Measurements from ENCODE around the gene PPP2R2C. TPM values are rescaled to one million over a fixed set of nuclear protein-coding genes. Genes with fewer than 3 reads are reported as not detected.

PPP2R2C gene
- total RNA-seq, 1 donor from 2014 or later = 0.20 TPM

- no peak for DNase-seq (ENCODE audit: low read depth)
These were observed 180.6 kb downstream of the PPP2R2C start for GRCh38 chr4:6291784-6292297.

GRCh38 chr4:6290769-6291547 lies 181.5 kb downstream of the PPP2R2C start:
- DNase-seq (ENCODE audit: low read depth) = no peak

DNA sequence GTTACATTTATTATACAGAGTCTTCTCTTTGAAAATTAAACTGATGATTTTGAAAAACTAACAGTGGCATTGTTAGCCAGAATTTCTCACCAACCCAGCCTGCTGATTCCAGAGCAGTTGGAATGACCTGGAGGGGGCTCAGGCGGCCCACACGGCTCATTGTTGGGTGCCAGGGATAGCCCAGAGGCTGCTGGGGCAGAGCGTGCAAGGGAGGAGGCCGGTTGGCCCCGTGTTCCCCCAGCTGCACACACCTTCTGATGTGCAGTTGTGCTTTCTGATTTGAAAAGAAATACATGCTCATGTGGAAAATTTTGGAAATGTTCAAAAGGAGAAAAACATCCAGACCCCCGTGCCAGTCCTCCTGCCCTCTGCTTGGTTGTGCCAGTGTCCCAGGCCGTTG lies 182.2 kb downstream of the PPP2R2C start:
- DNase-seq (ENCODE audit: low read depth) = no peak

DNA sequence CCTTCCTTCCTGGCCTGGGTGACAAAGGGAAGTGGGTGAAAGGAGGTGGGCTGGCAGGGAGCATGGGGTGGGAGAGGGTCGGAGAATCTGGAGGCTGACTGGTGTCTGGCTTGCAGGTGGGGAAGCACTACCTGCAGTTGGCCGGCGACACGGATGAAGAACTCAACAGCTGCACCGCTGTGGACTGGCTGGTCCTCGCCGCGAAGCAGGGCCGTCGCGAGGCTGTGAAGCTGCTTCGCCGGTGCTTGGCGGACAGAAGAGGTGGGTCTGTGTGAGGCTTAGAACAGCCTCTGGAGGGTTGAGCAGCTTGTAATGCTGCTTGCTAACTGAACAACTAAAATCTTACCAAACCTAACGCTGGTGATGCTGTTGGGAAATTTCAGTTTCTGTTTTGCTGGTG lies 183.5 kb downstream of the PPP2R2C start:
- DNase-seq (ENCODE audit: low read depth) = no peak

- no peak for DNase-seq (ENCODE audit: low read depth)
These were observed 184.1 kb downstream of the PPP2R2C start for GRCh38 chr4:6288342-6288741.

- no peak for DNase-seq (ENCODE audit: low read depth)
These were observed 185.2 kb downstream of the PPP2R2C start for GRCh38 chr4:6287017-6287788.

GRCh38 chr4:6283282-6283681 lies 189.1 kb downstream of the PPP2R2C start:
- DNase-seq (ENCODE audit: low read depth) = no peak

DNA sequence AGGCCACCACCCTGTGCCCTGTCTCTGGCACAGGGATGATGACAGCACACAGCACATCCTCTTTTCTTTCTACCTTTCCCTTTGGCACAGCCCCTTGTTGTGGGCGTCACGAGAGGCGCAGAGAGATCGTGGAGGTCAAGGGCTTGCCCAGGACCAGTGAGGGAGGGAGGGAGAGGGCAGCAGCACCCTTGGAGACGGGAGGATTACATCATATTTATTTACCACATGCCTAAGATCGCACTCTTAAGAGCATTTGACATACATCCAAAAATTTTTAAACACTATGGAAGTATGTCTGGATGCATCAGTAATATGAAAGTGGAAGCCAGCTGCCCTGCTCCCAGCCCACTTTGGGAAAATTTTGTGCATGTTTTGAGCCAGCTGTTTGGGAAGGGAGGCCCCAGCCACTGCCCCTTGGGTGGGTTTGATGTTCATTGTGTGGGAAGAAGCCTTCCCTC lies 190.1 kb downstream of the PPP2R2C start:
- DNase-seq (ENCODE audit: low read depth) = no peak

GRCh38 chr4:6281436-6282313 lies 190.7 kb downstream of the PPP2R2C start:
- DNase-seq (ENCODE audit: low read depth) = no peak

- DNase-seq (ENCODE audit: low read depth) = no peak
These were observed 191.9 kb downstream of the PPP2R2C start for GRCh38 chr4:6280365-6280996.

DNA sequence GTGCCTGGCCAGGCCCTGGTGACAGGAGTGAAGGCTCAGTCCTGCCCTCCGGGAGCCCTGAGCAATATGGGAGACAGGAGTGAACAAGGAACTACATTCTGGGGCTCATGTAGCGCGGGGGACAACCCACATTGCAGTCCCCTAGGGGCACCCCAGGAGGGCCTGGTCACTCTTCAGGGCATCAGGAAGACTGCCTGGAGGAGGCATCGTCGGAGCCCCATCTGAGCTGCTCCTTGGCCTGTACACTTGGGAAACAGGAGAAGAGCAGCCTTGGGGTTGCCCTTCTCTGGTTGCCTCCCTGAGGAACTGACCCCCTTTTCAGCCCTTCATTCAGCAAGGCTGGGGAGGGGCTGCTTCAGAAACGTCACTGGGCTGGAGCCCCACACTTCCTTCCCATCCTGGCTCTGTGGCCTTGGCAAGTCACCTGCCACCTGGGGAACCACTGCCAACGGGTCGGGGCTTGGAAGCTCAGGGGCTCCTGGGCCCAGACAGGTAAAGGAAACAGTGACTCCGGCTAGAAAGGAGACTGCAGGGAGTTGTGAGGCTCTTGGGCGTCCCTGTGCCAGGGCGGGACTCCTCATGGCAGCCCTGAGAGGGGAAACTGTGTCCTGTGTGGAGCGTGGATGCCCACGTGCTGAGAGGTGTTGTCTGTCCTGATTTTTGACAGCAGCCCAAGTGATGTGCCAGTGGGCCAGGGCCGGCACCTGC lies 192.7 kb downstream of the PPP2R2C start:
- no peak for DNase-seq (ENCODE audit: low read depth)

DNA sequence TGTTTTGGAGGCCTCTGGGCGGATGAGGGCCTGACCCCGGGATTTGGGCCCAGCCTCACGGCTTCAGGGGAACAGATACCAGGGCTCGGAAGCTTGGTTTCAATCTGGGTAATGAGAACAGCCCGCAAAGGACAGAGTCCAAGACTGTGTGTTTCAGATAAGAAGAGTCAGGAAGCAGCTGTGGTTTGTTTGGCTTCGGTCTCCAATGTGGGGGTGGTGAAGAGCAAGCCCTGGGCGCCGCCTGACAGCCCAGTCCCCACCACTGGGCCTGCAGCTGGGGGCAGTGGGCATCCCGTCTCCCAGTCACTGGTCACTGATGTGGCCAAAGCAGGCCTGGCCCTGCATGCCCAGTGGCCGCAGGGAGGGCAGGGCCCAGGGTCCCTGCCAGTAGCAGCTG lies 193.6 kb downstream of the PPP2R2C start:
- no peak for DNase-seq (ENCODE audit: low read depth)

DNA sequence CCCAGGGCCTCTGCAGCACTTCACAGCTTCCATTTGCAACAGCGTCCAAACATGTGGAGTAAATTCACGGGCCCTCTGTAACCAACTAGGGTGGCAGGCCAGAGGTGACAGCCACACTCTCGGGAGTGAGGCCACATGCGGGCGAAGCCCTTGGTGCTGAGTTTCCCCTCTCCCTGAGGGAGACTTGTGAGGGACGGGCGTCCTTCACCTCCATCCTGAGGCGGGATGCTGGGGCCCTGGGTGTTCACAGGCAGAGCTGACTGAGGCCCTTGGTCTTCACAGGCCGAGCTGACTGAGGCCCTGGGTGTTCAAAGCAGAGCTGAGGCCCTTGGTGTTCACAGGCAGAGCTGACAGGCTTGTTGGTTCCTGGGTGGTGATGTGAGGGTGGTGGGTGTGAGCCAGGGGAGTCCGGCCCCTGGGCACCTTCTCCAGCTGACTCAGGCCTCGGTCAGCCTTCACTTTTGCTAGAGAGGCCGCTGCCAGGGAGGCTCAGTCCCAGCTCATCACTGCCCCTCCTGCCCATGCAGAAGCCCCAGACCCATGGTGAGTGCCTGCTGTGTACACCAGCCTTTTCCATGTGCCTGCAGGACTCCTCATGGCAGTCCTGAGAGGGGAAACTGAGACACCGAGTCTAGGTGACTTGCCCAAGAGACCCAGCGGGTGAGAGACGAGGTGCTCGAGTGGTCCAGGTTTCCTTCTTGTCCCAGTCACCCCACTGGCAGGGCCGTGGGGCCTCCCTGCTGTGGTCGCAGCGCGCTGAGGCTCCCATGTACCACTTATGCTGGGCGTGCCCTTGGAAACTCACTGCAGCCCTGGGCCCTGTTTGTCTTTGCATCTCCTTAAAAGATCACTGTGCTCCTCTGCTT lies 194.2 kb downstream of the PPP2R2C start:
- no peak for DNase-seq (ENCODE audit: low read depth)

GRCh38 chr4:6277139-6277802 lies 195.1 kb downstream of the PPP2R2C start:
- no peak for DNase-seq (ENCODE audit: low read depth)

GRCh38 chr4:6275898-6276806 lies 196.3 kb downstream of the PPP2R2C start:
- no peak for DNase-seq (ENCODE audit: low read depth)

DNA sequence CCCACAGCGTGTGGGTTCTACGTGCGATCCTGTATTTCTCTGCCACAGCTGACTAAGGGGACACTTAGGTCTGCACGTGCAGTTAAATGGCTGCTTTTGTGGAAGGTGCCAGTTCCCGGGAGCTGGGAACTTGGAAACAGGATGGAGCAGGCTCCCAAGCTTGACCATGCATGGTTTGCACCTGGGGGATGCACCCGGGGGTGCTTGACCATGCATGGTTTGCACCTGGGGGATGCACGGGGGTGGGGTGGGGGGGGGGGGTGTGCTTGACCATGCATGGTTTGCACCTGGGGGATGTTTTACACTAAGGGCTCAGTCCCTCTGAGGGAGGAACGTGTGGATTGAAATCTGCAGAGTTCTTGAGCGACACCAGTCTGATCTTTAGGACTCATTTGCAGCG lies 197.1 kb downstream of the PPP2R2C start:
- no peak for DNase-seq (ENCODE audit: low read depth)

DNA sequence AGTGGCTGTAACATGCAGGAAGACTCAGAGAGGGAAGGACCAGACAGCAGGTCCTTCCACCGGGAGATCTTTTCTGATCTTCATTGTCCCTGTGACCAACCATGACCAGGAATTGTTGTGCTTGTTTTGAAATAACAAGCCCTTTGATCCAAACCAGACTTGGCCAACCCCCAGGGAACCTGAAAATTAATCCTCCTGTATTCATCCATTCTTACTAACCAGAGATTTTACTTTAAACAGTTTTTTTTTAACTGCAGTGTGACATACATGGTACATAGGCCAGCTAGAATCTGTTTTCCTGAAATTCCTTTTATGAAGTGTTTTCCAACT lies 198.8 kb downstream of the PPP2R2C start:
- no peak for DNase-seq (ENCODE audit: low read depth)
